ENCODE results near the gene BLTP3A.
"Not testable (repeated sequence)": the region's sequence is repeated elsewhere in the genome, so short reads cannot be mapped to it uniquely, and the experiment has no call there.

Gene BLTP3A

DNA sequence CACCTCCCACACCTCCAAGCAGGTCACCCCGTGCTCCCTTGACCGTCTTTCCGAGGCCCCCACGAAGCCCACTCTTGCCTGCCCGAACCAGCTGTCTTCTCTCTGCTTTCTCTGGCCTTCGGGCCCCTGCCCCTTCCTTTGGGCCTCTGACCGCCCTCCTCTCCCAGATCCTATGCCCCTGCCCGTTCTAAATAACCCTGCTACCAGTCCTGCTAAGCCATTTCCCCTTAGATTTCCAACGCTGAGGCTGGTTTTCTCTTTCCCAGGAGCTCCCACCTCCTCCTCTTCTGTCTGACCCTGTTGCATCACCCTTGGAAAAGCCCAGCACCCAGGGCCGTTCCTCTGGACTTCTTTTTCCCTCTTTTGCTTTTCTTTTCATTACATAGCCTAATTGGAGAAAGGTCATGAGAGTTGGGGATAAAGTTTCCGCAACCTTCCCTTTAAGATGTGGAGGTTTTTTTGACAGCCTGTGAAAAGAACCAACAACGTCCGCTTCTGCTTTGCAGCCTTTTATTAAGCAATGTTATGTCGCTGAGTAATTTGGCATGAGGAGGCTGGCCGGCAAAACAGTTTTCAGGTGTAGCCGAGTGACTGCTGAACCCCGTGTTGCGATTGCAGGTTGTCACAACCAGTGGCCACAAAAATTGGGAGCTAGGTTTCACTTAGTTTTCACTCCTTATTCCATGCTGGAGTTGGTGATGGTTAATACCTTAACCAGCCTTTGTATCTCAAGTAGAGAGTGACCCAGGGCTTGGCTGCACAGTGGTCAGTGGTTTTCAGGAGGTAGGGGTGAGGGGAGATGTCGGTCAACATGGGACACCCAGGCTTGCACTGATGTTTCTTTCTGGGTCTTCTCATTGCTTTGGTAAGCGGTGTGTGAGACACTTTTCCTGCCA is 970 bp downstream of the BLTP3A start:
- in situ Hi-C loops (cut with MboI; ENCODE audit: low sequenced_read_pairs), result no loop called here

DNA sequence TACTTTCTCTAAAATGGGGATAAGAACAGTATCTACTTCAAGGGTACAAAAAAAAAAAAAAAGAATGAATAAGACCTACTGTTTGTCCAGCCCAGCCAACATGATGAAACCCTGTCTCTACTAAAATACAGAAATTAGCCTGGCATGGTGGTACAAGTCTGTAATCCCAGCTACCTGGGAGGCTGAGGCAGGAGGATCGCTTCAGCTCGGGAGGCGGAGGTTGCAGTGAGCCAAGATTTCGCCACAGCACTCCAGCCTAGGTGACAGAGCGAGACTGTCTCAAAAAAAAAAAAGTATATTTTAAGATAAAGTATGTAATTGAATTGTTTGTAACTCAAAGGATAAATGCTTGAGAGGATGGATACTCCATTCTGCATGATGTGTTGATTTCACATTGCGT is 2.0 kb downstream of the BLTP3A start:
- in situ Hi-C loops (cut with MboI; ENCODE audit: low sequenced_read_pairs), result no loop called here

DNA sequence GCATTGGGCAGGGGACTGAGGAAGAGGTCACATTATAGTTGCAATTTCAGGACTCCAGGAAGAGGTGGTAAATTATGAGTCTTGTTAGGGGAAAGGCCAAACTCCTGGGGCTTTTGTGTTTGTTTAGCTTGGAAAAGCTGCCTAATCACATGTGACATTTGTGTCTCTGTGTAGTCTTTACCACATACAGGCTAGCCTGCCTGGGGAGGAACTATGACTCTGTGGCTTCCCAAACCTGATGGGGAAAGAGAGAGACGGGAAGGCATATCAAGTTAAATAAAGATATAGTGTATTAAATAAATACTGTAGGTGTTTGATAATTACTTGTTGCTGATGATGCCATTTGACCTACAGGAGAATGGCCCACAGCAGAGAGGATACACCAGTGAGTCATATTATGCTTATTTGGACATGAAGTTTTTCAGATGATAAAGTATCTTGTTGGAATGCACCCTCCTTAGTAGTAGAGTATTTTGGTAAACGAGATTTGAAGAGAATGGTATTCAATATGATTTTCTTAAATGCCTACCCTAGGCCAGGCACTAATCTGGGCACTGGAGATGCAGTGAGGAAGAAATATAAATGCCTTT is 4.0 kb downstream of the BLTP3A start:
- in situ Hi-C loops (cut with MboI; ENCODE audit: low sequenced_read_pairs), result no loop called here

DNA sequence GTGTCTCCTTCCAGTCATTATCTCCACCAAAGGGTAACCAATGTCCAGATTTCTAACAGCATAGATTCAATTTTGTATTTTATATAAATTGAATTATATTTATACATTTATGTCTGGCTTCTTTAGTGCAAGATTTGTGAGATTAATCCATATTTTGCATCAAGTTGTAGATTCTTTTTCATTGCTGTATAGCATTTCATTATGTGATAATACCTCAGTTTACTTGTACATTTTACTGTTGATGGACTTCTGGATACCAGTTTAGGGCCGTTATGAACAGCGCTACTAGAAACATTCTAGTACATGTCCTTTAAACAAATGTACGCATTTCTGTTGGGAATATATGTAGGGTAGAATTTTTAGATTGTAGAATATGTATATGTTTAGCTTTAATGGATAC is 6.2 kb downstream of the BLTP3A start:
- in situ Hi-C loops (cut with MboI; ENCODE audit: low sequenced_read_pairs), result no loop called here

DNA sequence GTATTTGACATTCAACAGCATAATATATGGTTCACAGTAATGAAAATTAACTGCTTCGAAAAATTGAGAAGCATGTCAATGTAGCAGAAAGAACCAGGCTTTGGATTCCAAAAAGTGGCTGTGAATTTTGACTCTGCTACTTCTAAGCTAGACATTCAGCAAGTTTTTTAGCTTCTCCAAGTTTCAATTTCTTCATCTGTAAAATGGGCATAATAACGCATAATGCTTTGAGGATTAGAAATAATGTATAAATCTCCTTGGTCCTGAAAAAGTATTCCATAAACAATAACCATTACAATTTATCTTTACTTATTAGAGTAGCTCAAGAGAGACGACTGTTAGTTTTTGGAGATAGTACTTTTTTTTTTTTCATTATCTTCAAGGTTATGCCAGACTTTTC is 7.7 kb downstream of the BLTP3A start:
- in situ Hi-C loops (cut with MboI; ENCODE audit: low sequenced_read_pairs), result no loop called here

DNA sequence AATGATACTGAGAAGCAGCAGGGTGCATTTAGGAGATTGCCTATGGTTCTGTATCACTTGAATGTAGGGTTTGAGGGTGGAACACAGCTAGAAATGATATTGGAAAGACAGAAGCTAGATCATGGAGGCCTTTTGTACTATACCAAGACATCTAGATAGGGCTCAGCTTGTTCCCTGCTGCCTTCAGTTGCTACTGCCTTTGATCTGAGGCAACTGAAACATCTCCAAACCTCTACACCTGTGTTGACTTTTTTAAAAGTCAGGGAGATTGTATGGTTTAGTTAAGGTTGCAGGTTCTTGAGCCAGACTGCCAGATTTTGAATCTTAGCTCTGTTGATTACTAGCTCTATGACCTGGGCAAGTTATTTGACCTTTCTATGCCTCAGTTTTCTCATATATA is 12.7 kb downstream of the BLTP3A start:
- in situ Hi-C loops (cut with MboI; ENCODE audit: low sequenced_read_pairs), result no loop called here

DNA sequence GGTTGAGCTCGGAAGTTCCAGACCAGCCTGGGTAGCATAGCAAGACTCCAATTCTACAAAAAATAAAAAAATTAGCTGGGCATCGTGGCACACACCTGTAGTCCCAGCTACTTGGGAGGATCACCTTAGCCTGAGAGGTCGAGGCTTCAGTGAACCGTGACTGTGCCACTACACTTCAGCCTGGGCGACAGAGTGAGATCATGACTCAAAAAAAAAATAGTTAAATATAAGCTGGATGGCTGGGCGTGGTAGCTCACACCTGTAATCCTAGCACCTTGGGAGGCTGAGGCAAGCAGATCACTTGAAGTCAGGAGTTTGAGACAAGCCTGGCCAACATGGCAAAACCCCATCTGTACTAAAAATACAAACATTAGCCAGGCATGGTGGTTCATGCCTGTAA is 13.2 kb downstream of the BLTP3A start:
- in situ Hi-C loops (cut with MboI; ENCODE audit: low sequenced_read_pairs), result not testable (repeated sequence)

DNA sequence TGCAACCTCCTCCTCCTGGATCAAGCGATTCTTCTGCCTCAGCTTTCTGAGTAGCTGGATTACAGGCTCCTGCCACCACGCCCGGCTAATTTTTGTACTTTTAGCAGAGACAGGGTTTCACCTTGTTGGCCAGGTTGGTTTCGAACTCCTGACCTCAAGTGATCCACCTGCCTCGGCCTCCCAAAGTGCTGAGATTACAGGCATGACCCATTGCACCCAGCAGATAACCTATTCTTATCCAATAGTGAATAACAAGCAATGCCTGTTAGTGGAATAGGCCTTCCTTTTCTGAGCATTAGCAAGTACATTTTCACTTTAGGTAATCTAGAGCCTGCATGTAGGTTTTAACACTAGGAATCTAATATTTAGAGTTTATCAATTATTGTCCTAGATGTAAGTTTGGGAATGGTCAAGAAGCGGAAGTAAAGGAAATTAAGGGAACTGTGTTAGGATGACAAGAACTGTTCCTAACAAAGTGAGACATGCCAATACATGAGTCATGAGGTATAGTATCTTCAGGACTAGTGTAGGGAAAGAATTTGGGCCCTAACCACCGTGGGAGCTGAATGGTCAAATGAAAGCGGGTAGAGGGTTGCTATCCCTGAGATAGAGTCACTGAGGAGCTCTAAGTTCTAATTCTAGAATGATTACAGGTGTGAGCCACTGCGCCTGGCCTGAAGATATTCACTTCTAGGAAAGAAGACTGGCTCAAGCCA is 15.0 kb downstream of the BLTP3A start:
- in situ Hi-C loops (cut with MboI; ENCODE audit: low sequenced_read_pairs), result no loop called here

DNA sequence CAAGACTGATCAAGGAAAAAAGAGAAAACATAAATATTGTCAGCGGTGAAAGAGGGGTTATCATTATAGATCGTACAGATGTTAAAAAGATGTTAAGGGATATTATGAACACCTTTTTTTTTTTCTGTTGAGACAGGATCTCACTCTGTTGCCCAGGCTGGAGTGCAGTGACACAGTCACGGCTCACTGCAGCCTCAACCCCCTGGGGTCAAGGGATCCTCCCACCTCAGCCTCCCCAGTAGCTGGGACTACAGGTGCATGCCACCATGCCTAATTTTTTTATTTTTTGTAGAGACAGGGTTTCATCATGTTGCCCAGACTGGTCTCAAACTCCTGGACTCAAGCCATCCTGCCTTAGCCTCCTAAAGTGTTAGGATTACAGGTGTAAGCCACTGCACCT is 16.6 kb downstream of the BLTP3A start:
- in situ Hi-C loops (cut with MboI; ENCODE audit: low sequenced_read_pairs), result not testable (repeated sequence)

DNA sequence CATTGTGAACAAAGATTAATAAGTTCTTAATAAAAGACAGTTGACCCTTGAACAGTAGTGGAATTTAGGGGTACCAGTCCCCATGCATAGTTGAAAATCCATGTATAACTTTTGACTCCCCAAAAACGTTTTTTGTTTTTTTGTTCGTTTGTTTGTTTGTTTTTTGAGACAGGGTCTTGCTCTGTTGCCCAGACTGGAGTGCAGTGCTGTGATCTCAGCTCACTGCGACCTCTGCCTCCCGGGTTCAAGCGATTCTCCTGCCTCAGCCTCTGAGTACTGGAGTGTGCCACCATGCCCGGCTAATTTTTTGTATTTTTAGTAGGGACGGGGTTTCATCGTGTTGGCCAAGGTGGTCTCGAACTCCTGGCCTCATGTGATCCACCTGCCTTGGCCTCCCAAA is 17.5 kb downstream of the BLTP3A start:
- in situ Hi-C loops (cut with MboI; ENCODE audit: low sequenced_read_pairs), result not testable (repeated sequence)

DNA sequence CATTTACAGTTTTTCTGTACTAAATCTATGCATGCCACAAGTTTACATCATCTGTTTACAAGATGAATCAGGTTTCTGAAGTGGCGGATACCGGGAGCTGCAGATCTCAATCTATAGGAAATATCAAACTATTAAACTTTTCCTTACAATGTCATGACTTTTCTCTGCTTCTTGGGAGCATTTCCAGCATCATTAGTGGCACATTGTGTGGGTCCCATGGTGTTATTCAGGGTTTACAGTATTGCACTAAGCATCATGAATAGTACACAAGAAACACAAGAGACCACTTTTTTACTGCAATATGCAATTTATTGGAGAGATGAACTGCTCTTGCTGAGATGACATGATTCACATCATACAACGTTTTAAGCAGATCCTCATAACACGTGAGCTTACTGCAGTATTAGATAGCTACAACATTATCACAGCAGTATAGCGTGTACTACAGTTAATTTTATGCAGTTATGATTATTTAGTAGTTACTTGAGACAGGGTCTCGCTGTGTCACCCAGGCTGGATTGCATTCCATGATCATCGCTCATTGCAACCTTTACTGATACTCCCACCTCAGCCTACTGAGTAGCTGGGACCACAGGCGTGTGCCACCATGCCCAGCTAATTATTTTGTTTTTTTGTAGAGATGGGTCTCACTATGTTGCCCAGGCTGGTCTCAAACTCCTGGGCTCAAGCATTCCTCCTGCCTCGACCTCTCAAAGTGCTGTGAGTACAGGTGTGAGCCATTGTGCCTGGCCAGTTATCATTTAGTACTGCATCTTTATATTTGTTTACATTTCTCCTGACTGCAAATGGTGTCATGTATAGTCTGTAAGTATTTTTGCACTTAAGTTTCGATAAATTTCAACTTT is 18.4 kb downstream of the BLTP3A start:
- in situ Hi-C loops (cut with MboI; ENCODE audit: low sequenced_read_pairs), result no loop called here

DNA sequence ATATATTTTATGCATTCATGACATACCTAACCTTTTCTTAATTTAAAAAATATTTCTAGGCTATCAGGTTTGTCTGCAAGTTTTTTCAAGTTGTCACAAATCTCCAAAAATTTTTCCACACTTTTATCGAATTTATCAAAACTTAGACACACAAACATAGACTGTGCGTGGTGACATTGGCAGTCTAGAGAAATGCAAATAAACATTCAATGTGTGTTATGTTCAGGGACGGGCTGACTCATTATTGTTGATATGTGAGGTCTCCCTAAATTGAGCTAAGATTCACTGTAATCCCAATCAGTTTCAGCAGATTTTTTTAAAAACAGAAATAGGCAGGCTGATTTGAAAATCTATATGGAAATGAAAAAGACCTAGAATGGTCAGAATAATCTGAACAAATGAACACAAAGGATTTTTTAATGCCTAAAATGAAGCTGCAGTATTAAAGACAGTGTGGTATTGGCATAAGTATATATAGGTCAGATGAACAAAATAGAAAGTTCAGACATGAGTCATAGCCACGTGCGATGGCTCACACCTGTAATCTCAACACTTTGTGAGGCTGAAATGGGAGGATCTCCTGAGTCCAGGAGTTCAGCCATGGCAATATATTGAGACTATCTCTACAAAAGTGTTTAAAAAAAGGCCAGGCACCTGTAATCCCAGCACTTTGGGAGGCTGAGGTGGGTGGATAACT is 19.2 kb downstream of the BLTP3A start:
- in situ Hi-C loops (cut with MboI; ENCODE audit: low sequenced_read_pairs), result no loop called here

DNA sequence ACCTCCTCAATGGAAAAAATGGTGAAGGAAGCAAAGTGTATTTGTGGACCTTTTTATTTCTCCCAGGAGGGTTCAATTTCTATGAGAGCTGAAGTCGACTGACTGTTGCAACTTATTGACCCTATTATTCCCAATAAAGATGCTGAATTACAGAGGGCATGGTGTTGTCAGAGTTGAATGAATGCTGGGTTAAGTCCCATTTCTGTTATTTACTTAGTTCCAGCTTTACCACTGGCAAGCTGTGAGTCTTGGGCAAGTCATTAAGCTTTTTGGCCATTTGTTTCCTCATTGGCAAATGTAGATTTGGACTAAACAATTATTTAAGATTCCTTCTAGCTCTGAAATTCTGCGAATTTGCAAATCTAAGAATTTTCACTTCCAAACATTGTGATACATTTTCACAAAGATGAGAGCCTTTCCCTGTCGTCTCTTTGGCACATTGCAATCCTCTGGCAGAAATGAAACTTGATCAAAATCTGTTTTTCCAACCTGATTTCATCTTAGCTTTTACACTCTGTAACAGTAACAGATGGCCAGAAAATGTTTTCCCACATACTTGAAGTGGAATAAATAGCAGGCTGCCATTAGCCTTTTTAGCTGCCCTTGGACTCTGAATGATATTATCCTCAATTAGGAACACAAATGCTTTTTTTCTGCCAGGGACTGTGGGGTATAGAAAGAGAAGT is 21.3 kb downstream of the BLTP3A start:
- in situ Hi-C loops (cut with MboI; ENCODE audit: low sequenced_read_pairs), result no loop called here

DNA sequence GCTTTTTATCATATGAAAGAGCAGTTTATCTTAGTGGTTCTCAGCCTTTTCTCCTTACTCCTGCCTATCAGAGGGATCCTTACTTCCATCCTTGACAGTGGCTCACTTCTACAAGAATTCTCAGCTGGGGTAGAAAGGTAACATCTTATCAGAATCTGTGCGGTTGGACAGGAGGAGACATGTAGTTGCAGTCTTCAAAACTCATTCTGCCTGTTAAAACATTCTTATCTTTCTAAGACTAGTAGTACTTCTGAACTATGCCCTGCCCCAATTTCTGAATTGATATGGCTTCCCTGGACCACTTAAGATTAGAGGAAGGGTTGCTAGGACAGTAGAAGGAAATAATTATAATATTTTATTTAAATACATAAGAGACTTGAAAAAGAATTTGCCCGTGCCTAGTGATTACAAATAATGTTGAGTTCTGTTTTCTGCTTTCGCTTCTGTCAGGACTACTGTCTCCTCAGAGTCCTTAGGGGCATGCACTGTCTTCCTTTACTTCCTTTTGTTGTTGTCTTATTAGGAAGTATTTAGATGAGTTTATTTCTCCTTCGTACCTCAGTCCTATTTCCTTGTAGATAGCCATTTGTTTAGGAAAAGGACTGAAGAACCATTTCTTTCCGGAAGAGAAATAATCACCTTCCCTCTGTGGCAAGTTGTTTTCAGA is 24.9 kb downstream of the BLTP3A start:
- in situ Hi-C loops (cut with MboI; ENCODE audit: low sequenced_read_pairs), result no loop called here

DNA sequence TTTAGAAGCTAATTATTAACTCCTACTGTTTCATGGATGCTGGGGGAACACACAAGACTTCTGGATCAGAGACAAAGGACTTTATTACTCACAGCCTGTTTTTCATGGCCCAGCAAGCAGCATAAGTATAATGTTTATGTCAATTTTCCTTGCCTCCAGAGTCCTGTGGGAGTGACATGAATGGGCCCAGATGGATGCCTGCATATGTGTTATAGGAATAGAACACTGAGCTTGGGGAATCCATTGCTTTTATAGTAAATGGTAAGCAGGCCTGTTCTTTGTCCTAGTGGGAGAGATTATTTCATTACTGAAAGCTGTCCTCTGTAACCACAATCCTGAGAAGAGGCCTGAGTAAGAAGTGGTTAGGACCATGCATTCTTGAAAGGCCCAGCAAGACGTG is 25.6 kb downstream of the BLTP3A start:
- in situ Hi-C loops (cut with MboI; ENCODE audit: low sequenced_read_pairs), result no loop called here

DNA sequence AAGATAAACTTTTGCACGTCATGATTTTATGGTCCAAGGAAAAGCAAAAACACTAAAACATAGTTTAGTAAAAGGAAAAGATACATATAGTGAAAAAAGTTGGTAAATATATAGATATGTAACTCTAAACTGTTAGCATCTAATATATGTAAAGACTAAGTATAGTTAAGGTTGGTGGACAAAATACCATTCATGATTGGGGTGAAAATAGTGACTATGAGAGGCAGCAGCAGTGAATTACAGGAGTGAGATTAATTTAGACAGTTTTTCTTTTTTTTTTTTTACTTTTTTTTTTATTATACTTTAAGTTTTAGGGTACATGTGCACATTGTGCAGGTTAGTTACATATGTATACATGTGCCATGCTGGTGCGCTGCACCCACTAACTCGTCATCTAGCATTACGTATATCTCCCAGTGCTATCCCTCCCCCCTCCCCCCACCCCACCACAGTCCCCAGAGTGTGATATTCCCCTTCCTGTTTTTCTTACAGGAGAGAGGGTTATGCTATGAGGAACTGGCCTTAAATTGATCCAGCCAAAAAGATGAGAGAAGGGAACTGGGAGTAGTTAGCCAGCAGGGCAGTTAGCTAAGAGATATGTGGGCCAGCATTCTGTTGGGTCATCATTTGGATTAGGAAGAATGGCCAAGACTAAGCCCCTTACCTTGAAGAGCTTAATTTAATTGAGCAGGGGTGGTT is 27.1 kb downstream of the BLTP3A start:
- in situ Hi-C loops (cut with MboI; ENCODE audit: low sequenced_read_pairs), result not testable (repeated sequence)

DNA sequence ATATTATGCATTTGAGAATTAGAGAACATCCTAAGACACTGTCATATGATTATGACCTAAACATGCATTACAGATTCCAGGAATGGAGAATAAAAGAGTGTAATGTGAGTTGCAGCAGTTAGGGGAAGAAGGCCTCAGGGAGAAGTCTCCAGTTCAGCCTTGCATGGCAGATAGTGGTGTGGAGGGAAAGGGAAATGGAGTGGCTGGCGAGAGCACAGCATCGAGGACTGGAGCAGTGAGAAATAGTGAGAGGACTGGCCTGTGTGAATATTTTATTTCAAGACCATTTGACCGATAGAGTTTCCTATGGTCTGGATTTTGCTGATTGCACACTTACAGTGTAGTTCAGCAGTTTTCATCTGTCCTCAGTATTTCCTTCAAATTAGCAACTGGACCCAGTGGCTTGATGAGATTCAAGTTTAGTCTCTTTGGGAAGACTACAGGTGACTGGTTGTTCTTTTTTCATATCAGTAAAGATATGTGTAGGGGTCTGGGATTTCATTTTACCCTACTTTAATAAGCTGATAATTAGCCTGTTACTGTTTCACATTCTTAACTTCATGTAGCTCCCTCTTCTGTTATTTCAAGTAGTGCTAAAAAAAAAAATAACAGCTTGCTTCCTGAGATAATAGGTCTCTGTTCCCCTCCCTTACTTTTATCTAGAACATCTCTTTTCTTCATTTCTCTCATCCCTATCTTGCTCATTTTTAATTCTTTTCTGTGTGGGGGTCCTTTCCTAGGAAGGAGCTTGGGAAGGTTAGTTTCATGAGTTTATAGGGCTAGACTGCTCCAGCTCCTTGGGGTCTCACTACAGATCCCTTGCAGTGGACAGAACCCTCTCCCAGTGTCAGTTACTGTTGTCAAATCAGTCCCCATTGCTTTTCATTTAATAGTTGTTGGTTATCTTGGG is 27.9 kb downstream of the BLTP3A start:
- in situ Hi-C loops (cut with MboI; ENCODE audit: low sequenced_read_pairs), result no loop called here

DNA sequence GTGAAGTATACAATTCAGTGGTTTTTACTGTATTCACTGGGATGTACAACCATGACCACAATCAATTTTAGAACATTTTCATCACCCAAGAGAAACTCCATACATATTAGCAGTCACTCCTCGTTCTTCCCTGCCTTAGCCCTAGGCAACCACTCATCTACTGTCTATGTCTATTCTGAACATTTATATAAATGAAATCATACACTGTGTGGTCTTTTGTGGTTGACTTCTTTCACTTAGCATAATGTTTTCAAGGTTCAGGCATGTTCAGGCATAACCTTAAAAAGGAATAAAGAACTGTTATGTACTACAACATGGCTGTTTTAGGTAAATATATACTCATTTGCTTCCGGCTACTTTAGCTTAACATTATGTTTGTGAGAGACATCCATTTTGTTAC is 37.3 kb downstream of the BLTP3A start:
- in situ Hi-C loops (cut with MboI; ENCODE audit: low sequenced_read_pairs), result no loop called here
